ENCODE measurements around the gene SORCS1. TPM values are rescaled to one million over a fixed set of nuclear protein-coding genes. Genes with fewer than 3 reads are reported as not detected.

Gene SORCS1
- total and polyA plus RNA-seq, 2 of the 8 experiments (the other 6 are each of a cell fraction or from before 2014, with no cell fraction given), result 4.1 to 4.6 TPM

- Histone ChIP-seq H3K36me3 (ENCODE audit: control insufficient read depth in 2 of 4, insufficient read depth in 4 of 4, low read length in 3 of 4) (no peaks in the 10 kb centered on the region), H2BK20ac (ENCODE audit: low read length) (no peak overlapping the region), H3K27ac (ENCODE audit: low read depth, low read length) (no peak overlapping the region), H3K56ac (replicated peaks; ENCODE audit: insufficient read length, low read depth, low read length) (no peak overlapping the region), H3K4me1 (replicated peaks in 1 of 4; ENCODE audit: control insufficient read depth in 3 of 4, insufficient read depth in 4 of 4, low read length in 3 of 4) (peaks cover 0 to 3% (median 2%) of the 10 kb centered on the region in 4 experiments; a peak in 2 of 7 replicates), H3K4me2 (ENCODE audit: insufficient read depth in 1 of 2, low read depth in 2 of 2, low read length in 2 of 2) (no peak overlapping the region), H2AFZ (ENCODE audit: low read length) (no peak overlapping the region), H2BK120ac (replicated peaks; ENCODE audit: low read depth, low read length) (no peak overlapping the region), H3K14ac (ENCODE audit: insufficient read length) (no peak overlapping the region), H3K9ac (replicated peaks in 1 of 4; ENCODE audit: extremely low read depth in 1 of 4, low read depth in 3 of 4, low read length in 3 of 4) (no peak overlapping the region), H2BK12ac (ENCODE audit: low read depth, low read length) (no peak overlapping the region), H3K79me2 (ENCODE audit: control insufficient read depth in 1 of 2, insufficient read depth in 2 of 2, low read length in 2 of 2) (no peaks in the 10 kb centered on the region), H4K91ac (replicated peaks; ENCODE audit: insufficient read length, low read length) (no peak overlapping the region), H3K18ac (ENCODE audit: extremely low read depth, low read length) (no peak overlapping the region), H3K4ac (replicated peaks; ENCODE audit: insufficient read length, low read depth, low read length) (no peak overlapping the region), H3K4me3 (ENCODE audit: extremely low read depth in 1 of 4, insufficient read depth in 2 of 4, low read depth in 3 of 4, low read length in 4 of 4) (no peak overlapping the region), H3K79me1 (ENCODE audit: low read depth, low read length) (no peaks in the 10 kb centered on the region), H2BK15ac (ENCODE audit: low read length) (no peak overlapping the region), H3K23me2 (ENCODE audit: low read depth, low read length) (no peaks in the 10 kb centered on the region; the same call in 1 of the 2 replicates), H4K5ac (ENCODE audit: insufficient read length, low read depth, low read length) (no peak overlapping the region), H3K23ac (ENCODE audit: insufficient read length) (no peak overlapping the region), H4K8ac (ENCODE audit: extremely low read depth, insufficient read depth, low read length) (no peak overlapping the region), H3K27me3 (replicated peaks in 1 of 4; ENCODE audit: control insufficient read depth in 3 of 4, extremely low read depth in 1 of 4, insufficient read depth in 3 of 4, low read length in 3 of 4) (no peaks in the 10 kb centered on the region), H4K20me1 (replicated peaks in 1 of 2; ENCODE audit: control insufficient read depth in 1 of 2, insufficient read depth in 2 of 2, low read length in 2 of 2) (no peaks in the 10 kb centered on the region), H3K9me3 (ENCODE audit: insufficient read depth in 2 of 2, low read depth in 1 of 2, low read length in 1 of 2) (no peaks in the 10 kb centered on the region), H2AK5ac (ENCODE audit: low read depth, low read length) (no peak overlapping the region), H2BK5ac (ENCODE audit: low read depth, low read length) (no peak overlapping the region)
- 87% methylated on average over 2 of the region's 2 CpGs; no CpG with 5 or more reads in 1 of the 2 experiments for WGBS, 2 experiments (ENCODE audit: extremely low coverage in 1 of 2, insufficient coverage in 1 of 2, insufficient read length in 1 of 2, insufficient replicate concordance in 2 of 2, low coverage in 1 of 2, low lambda C conversion rate in 2 of 2, missing lambda C conversion rate in 1 of 2)
- POLR2A ChIA-PET (ENCODE audit: partially characterized antibody), result no interaction called here
- FAIRE-seq, result no peak
- DNase-seq (ENCODE audit: low read depth in 1 of 2, low spot score in 2 of 2), result no peak
- CTCF ChIA-PET (ENCODE audit: partially characterized antibody), result no interaction called here
- TF ChIP-seq EP300 (IDR thresholded peaks at IDR 0.05; ENCODE audit: borderline replicate concordance in 1 of 2, low read depth in 2 of 2, low read length in 2 of 2) (no peak), NRF1 (IDR thresholded peaks at IDR 0.05; ENCODE audit: low read depth, low read length) (no peak)
These were observed 185.8 kb downstream of the SORCS1 start for GRCh38 chr10:106978756-106979155.
